ENCODE results near the gene RET.

RET gene

DNA sequence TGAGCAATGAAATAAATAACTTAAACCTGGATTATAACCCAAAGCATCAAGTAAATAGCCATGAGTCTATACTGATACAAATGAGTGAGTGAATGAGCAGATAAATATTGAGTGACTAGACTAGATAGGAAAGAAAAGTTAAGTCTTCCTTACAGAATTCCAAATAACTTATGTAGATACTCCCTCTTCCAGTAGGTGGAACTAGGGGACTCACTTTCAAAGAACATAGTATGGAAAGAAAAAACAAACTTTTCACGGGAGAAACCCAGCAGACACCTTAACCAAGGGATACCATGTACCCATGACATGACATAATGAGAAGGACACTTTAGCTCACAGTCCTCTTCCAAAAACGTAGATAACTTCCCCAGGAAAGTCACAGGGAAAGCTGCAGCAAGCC lies 93.6 kb downstream of the RET start:
- no peak overlapping the region for H2AK5ac ChIP-seq (ENCODE audit: low read depth, low read length)
- no peak overlapping the region for H3K18ac ChIP-seq (ENCODE audit: low read length)
- H2BK5ac ChIP-seq (ENCODE audit: low read length) = no peak overlapping the region
- H3K4me3 ChIP-seq (ENCODE audit: low read length in 2 of 2) = no peak overlapping the region
- no peak overlapping the region for H3K4ac ChIP-seq (ENCODE audit: low read length)
- H3K79me1 ChIP-seq (ENCODE audit: low read depth, low read length) = no peaks in the 10 kb centered on the region
- no CpG with 5 or more reads among the region's 2 CpGs for WGBS, 2 donors (ENCODE audit: extremely low coverage in 2 of 2, insufficient read length in 2 of 2, insufficient replicate concordance in 1 of 2)
- no peak overlapping the region for H3K4me2 ChIP-seq (ENCODE audit: insufficient read depth, low read length, poor library complexity, severe bottlenecking)
- no peaks in the 10 kb centered on the region for H3K27me3 ChIP-seq (ENCODE audit: control insufficient read depth in 3 of 3, insufficient read depth in 3 of 3, low read depth in 1 of 3, low read length in 3 of 3)
- H2BK12ac ChIP-seq (ENCODE audit: low read length) = no peak overlapping the region
- H3K27ac ChIP-seq (replicated peaks; ENCODE audit: low read length) = no peak overlapping the region
- H3K36me3 ChIP-seq (replicated peaks in 1 of 2; ENCODE audit: control insufficient read depth in 2 of 2, insufficient read depth in 2 of 2, low read length in 2 of 2) = peaks cover 3 to 41% of the 10 kb centered on the region in 2 donors
- no peak for DNase-seq (ENCODE audit: low spot score)
- no peak overlapping the region for H2BK120ac ChIP-seq (ENCODE audit: low read depth, low read length)
- H3K4me1 ChIP-seq (ENCODE audit: control insufficient read depth in 2 of 2, insufficient read depth in 1 of 2, low read depth in 1 of 2, low read length in 2 of 2) = no peaks in the 10 kb centered on the region
- H3K23ac ChIP-seq (ENCODE audit: low read depth, low read length, poor library complexity) = no peak overlapping the region
- H2BK15ac ChIP-seq (ENCODE audit: low read length) = no peak overlapping the region
- no peak overlapping the region for H3K9ac ChIP-seq (ENCODE audit: low read depth, low read length, poor library complexity)
- no peak overlapping the region for H4K91ac ChIP-seq (ENCODE audit: low read depth, low read length, poor library complexity)
- H2AFZ ChIP-seq (ENCODE audit: low read length) = no peak overlapping the region
- no peaks in the 10 kb centered on the region for H3K9me3 ChIP-seq (replicated peaks in 1 of 2; ENCODE audit: control insufficient read depth in 2 of 2, insufficient read depth in 1 of 2, low read depth in 1 of 2, low read length in 2 of 2)
- no peak overlapping the region for H4K8ac ChIP-seq (ENCODE audit: low read depth, low read length)
- no peak overlapping the region for H3K14ac ChIP-seq (ENCODE audit: low read length)

DNA sequence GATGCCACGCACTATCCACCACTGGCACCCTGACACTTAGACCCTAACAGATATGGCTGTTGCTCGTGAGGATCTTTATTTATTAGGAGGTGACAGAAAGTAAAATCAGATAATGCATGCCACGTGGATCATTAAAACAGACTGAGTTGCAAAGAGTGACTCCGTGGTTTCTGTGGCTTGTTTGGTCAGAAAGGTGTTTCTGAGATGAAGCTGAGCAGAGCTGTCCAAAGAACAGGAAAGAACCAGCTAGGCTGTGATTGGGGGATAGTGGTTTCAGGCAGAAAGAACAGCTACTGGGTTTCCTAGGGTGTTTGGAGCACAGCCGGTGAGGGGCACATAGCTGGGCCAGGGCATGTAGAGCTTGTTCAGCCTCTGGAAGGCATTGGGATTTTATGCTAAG lies 95.8 kb downstream of the RET start:
- WGBS, 2 donors (ENCODE audit: extremely low coverage in 2 of 2, insufficient read length in 2 of 2, insufficient replicate concordance in 1 of 2) = no CpG with 5 or more reads among the region's 5 CpGs
- Histone ChIP-seq H2BK15ac (ENCODE audit: low read length) (no peak overlapping the region), H2BK5ac (ENCODE audit: low read length) (no peak overlapping the region), H3K79me1 (ENCODE audit: low read depth, low read length) (no peaks in the 10 kb centered on the region), H3K4me3 (ENCODE audit: low read length in 2 of 2) (no peak overlapping the region), H3K4me1 (ENCODE audit: control insufficient read depth in 2 of 2, insufficient read depth in 1 of 2, low read depth in 1 of 2, low read length in 2 of 2) (no peaks in the 10 kb centered on the region), H3K27me3 (ENCODE audit: control insufficient read depth in 3 of 3, insufficient read depth in 3 of 3, low read depth in 1 of 3, low read length in 3 of 3) (no peaks in the 10 kb centered on the region), H4K8ac (ENCODE audit: low read depth, low read length) (no peak overlapping the region), H3K9ac (ENCODE audit: low read depth, low read length, poor library complexity) (no peak overlapping the region), H2BK120ac (ENCODE audit: low read depth, low read length) (no peak overlapping the region), H3K27ac (replicated peaks; ENCODE audit: low read length) (no peak overlapping the region), H3K23ac (ENCODE audit: low read depth, low read length, poor library complexity) (no peak overlapping the region), H3K4ac (ENCODE audit: low read length) (no peak overlapping the region), H3K14ac (ENCODE audit: low read length) (no peak overlapping the region), H2AK5ac (ENCODE audit: low read depth, low read length) (no peak overlapping the region), H4K91ac (ENCODE audit: low read depth, low read length, poor library complexity) (no peak overlapping the region), H3K9me3 (replicated peaks in 1 of 2; ENCODE audit: control insufficient read depth in 2 of 2, insufficient read depth in 1 of 2, low read depth in 1 of 2, low read length in 2 of 2) (no peaks in the 10 kb centered on the region), H3K4me2 (ENCODE audit: insufficient read depth, low read length, poor library complexity, severe bottlenecking) (no peak overlapping the region), H2AFZ (ENCODE audit: low read length) (no peak overlapping the region), H2BK12ac (ENCODE audit: low read length) (no peak overlapping the region), H3K36me3 (replicated peaks in 1 of 2; ENCODE audit: control insufficient read depth in 2 of 2, insufficient read depth in 2 of 2, low read length in 2 of 2) (peaks cover 3 to 58% of the 10 kb centered on the region in 2 donors), H3K18ac (ENCODE audit: low read length) (no peak overlapping the region)
- no peak for DNase-seq (ENCODE audit: low spot score)

DNA sequence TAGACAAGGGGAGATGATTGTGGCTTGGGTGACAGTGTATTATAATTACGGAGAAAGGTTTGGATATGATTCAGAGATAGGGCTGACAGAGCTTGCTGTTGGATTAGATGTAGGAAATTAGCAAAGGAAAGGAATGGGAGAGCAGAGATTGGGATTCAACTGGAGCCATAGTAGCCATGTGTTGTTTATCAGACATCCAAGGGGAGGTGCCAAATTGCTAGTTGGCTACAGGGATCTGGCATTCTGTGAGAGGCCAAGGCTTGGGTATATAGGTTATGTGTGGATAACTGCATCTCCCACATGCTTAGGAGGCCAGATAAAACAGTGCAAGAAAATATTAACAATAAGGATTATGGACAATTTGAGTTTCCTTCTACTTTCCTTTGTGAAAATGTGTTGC lies 96.3 kb downstream of the RET start:
- Histone ChIP-seq H3K9me3 (replicated peaks in 1 of 2; ENCODE audit: control insufficient read depth in 2 of 2, insufficient read depth in 1 of 2, low read depth in 1 of 2, low read length in 2 of 2) (peaks cover 0 to 3% of the 10 kb centered on the region in 2 donors), H3K4me2 (ENCODE audit: insufficient read depth, low read length, poor library complexity, severe bottlenecking) (no peak overlapping the region), H4K8ac (ENCODE audit: low read depth, low read length) (no peak overlapping the region), H3K27me3 (ENCODE audit: control insufficient read depth in 3 of 3, insufficient read depth in 3 of 3, low read depth in 1 of 3, low read length in 3 of 3) (no peaks in the 10 kb centered on the region), H3K27ac (replicated peaks; ENCODE audit: low read length) (no peak overlapping the region), H3K79me1 (ENCODE audit: low read depth, low read length) (no peaks in the 10 kb centered on the region), H2AK5ac (ENCODE audit: low read depth, low read length) (no peak overlapping the region), H2BK15ac (ENCODE audit: low read length) (no peak overlapping the region), H3K18ac (ENCODE audit: low read length) (no peak overlapping the region), H4K91ac (ENCODE audit: low read depth, low read length, poor library complexity) (no peak overlapping the region), H3K4me3 (ENCODE audit: low read length in 2 of 2) (no peak overlapping the region), H2BK120ac (ENCODE audit: low read depth, low read length) (no peak overlapping the region), H2AFZ (ENCODE audit: low read length) (no peak overlapping the region), H2BK5ac (ENCODE audit: low read length) (no peak overlapping the region), H3K36me3 (replicated peaks in 1 of 2; ENCODE audit: control insufficient read depth in 2 of 2, insufficient read depth in 2 of 2, low read length in 2 of 2) (peaks cover 3 to 63% of the 10 kb centered on the region in 2 donors), H3K14ac (ENCODE audit: low read length) (no peak overlapping the region), H3K4ac (ENCODE audit: low read length) (no peak overlapping the region), H3K4me1 (ENCODE audit: control insufficient read depth in 2 of 2, insufficient read depth in 1 of 2, low read depth in 1 of 2, low read length in 2 of 2) (no peaks in the 10 kb centered on the region), H2BK12ac (ENCODE audit: low read length) (no peak overlapping the region), H3K9ac (ENCODE audit: low read depth, low read length, poor library complexity) (no peak overlapping the region), H3K23ac (ENCODE audit: low read depth, low read length, poor library complexity) (no peak overlapping the region)
- no peak for DNase-seq (ENCODE audit: low spot score)
- 100% methylated on average over 1 of the region's 1 CpG; no CpG with 5 or more reads in 1 of the 2 donors for WGBS, 2 donors (ENCODE audit: extremely low coverage in 2 of 2, insufficient read length in 2 of 2, insufficient replicate concordance in 1 of 2)

DNA sequence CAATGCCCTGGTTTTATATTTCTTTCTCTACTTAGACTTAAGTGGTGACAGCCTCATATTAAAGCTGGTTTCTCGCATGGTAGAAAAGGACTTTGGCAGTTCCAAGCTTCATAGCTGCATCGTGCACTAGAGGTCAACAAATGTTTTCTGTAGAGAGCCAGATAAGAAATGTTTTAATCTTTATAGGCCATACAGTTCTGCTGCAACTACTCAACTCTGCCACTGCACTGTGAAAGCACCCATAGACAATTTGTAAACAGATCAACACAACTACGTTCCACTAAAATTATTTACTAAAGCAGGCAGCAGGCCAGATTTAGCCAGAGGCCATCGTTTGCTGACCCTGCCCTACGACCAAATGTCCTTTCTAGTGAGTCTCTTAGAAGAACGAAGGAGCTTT lies 98.1 kb downstream of the RET start:
- H2AFZ ChIP-seq (ENCODE audit: low read length) = no peak overlapping the region
- no peaks in the 10 kb centered on the region for H3K27me3 ChIP-seq (ENCODE audit: control insufficient read depth in 3 of 3, insufficient read depth in 3 of 3, low read depth in 1 of 3, low read length in 3 of 3)
- H3K18ac ChIP-seq (ENCODE audit: low read length) = no peak overlapping the region
- WGBS, 2 donors (ENCODE audit: extremely low coverage in 2 of 2, insufficient read length in 2 of 2, insufficient replicate concordance in 1 of 2) = no CpG with 5 or more reads among the region's 6 CpGs
- no peak overlapping the region for H4K8ac ChIP-seq (ENCODE audit: low read depth, low read length)
- no peak overlapping the region for H3K27ac ChIP-seq (replicated peaks; ENCODE audit: low read length)
- H3K14ac ChIP-seq (ENCODE audit: low read length) = no peak overlapping the region
- no peak overlapping the region for H3K4me3 ChIP-seq (ENCODE audit: low read length in 2 of 2)
- no peak overlapping the region for H3K4ac ChIP-seq (ENCODE audit: low read length)
- no peak for DNase-seq (ENCODE audit: low spot score)
- no peak overlapping the region for H2BK5ac ChIP-seq (ENCODE audit: low read length)
- no peak overlapping the region for H2BK15ac ChIP-seq (ENCODE audit: low read length)
- H3K4me1 ChIP-seq (ENCODE audit: control insufficient read depth in 2 of 2, insufficient read depth in 1 of 2, low read depth in 1 of 2, low read length in 2 of 2) = no peaks in the 10 kb centered on the region
- no peak overlapping the region for H2BK12ac ChIP-seq (ENCODE audit: low read length)
- H3K4me2 ChIP-seq (ENCODE audit: insufficient read depth, low read length, poor library complexity, severe bottlenecking) = no peak overlapping the region
- no peak overlapping the region for H4K91ac ChIP-seq (ENCODE audit: low read depth, low read length, poor library complexity)
- H3K9me3 ChIP-seq (replicated peaks in 1 of 2; ENCODE audit: control insufficient read depth in 2 of 2, insufficient read depth in 1 of 2, low read depth in 1 of 2, low read length in 2 of 2) = peaks cover 2 to 12% of the 10 kb centered on the region in 2 donors
- no peaks in the 10 kb centered on the region for H3K79me1 ChIP-seq (ENCODE audit: low read depth, low read length)
- no peak overlapping the region for H2BK120ac ChIP-seq (ENCODE audit: low read depth, low read length)
- H3K9ac ChIP-seq (ENCODE audit: low read depth, low read length, poor library complexity) = no peak overlapping the region
- peaks cover 0 to 66% of the 10 kb centered on the region in 2 donors for H3K36me3 ChIP-seq (replicated peaks in 1 of 2; ENCODE audit: control insufficient read depth in 2 of 2, insufficient read depth in 2 of 2, low read length in 2 of 2)
- H2AK5ac ChIP-seq (ENCODE audit: low read depth, low read length) = no peak overlapping the region
- no peak overlapping the region for H3K23ac ChIP-seq (ENCODE audit: low read depth, low read length, poor library complexity)
